NB4 (cell line): Measurements from ENCODE around the gene ZBTB22.

ENCODE experiments used
- DNase-seq: peaks from one replicate; pipeline ENCODE4 v3.0.0; 2010; ENCODE audit warnings: low read depth
- H3K4me3 ChIP-seq: one replicate; pipeline ENCODE4 v1.5.1; 2011; ENCODE audit warnings: mild to moderate bottlenecking, low read depth, low read length, moderate library complexity
- MYC ChIP-seq: IDR thresholded peaks from 2 replicates; pipeline ENCODE4 v1.6.1; 2011; ENCODE audit warnings: low read depth, low read length
- POLR2A ChIP-seq: IDR thresholded peaks from 2 replicates; pipeline ENCODE4 v1.6.1; 2011; ENCODE audit warnings: mild to moderate bottlenecking; ENCODE audit not compliant: insufficient read length; ENCODE audit errors: extremely low read depth
- TF ChIP-seq, protein P1 (sequence below): IDR thresholded peaks from one replicate; pipeline ENCODE4 v1.5.1; 2012; ENCODE audit warnings: low read depth, low read length
- TF ChIP-seq, protein P2 (sequence below): IDR thresholded peaks from 2 replicates; pipeline ENCODE4 v1.6.1; 2011; ENCODE audit warnings: low read depth, low read length

The ZBTB22 gene

DNA sequence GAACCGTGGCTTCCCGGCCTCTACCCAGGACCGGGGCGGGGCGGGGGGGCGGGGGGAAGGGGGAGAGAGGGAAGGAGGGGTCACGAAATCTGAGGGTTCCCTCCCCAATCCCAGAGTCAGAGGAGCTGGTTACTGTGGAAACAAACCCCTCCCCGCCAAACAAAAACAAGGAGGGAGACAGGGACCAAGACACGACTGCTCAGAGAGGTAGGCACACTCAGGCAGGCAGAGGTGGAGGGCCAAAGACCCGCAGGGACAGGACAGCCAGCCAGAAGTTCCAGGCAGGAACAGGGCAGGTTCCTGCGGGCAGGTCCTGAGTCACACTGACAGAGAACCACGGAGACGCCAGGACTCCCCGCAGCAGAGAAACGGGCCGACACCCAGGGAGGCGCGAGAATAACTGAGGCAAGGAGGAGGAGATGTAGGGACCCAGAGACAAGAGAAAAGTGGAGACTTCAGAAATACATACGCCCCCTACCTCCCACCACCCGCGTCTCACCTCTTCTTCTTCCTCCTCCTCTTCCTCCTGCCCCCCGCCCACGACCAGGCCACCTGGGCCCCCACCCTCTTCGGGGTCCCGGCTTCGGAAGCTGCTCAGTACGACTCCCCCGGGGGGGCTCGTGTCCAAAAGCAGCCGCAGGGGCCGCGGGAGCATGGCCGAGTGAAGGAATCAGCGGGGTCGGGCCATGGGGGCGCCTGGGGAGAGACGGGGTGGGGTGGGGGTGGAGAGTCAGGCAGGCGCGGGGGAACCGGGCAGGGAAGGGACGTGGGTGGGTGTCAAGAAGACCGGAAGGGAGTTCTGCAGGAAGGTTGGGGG lies 19.4 kb downstream of the ZBTB22 start:
- TF ChIP-seq POLR2A (peak; percentile 35), MYC (no peak)
- TF ChIP-seq, protein P1, sequence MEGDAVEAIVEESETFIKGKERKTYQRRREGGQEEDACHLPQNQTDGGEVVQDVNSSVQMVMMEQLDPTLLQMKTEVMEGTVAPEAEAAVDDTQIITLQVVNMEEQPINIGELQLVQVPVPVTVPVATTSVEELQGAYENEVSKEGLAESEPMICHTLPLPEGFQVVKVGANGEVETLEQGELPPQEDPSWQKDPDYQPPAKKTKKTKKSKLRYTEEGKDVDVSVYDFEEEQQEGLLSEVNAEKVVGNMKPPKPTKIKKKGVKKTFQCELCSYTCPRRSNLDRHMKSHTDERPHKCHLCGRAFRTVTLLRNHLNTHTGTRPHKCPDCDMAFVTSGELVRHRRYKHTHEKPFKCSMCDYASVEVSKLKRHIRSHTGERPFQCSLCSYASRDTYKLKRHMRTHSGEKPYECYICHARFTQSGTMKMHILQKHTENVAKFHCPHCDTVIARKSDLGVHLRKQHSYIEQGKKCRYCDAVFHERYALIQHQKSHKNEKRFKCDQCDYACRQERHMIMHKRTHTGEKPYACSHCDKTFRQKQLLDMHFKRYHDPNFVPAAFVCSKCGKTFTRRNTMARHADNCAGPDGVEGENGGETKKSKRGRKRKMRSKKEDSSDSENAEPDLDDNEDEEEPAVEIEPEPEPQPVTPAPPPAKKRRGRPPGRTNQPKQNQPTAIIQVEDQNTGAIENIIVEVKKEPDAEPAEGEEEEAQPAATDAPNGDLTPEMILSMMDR: no peak
- H3K4me3 ChIP-seq: peak overlapping the region; percentile 83
- peak; percentile 83 for DNase-seq

DNA sequence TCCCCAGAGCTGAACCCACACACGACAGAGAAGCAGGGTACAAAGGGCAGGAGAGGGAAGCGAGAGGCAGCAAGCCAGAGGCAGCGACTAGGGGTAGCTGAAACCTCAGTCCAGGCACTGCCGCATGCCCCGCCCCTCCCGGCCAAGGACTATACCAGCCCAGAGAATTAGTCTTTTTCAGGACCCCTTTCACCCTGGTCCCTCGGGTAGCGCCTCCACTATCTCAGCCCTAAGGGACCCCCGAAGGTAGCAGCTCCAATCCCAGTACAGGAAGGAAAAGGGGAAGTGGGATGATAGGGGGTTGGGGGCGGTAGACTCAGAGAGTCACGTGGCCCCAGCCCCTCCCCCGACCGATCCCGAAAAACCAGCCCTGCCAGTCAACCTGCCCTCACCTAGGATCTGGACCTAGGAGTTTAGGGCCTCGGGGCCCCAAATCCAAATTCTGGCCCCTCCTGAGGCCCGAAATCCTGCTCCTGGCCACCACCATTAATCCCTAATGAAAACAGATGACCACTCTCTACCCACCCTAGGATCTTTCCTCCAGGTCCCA lies 20.1 kb downstream of the ZBTB22 start:
- DNase-seq: peak; percentile 69
- no peak for TF ChIP-seq POLR2A
- TF ChIP-seq, protein P2, sequence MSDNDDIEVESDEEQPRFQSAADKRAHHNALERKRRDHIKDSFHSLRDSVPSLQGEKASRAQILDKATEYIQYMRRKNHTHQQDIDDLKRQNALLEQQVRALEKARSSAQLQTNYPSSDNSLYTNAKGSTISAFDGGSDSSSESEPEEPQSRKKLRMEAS: peak; percentile 87
- H3K4me3 ChIP-seq: peak overlapping the region; percentile 83

DNA sequence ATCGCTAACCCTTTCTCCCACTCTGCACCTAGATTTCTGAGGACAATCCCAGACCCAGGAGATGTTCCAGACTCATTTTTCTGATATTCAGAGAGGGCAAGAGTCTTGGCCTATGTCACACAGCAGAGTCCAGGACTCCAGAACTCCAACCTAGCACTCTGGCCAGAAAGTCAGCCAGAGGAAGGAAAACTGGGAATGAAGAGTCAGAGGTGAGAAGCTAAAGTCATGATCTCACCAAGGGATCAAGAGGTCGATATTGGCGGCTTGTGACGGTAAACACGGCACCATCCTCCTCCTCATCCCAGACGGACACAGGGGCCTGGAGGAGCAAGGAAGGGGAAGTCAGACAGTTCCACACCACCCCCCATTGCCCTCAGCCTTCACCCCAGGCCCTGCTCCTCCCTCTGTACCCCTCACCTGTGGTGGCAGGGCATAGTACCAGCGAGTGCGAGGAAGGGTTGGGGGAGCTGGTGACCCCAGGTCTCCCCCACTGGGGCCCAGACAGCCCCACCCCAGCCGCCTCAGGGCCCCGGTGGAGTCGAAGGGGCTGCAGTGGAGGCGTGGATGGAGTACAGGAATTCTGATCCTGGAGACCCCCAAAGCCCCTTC lies 20.6 kb downstream of the ZBTB22 start:
- H3K4me3 ChIP-seq: peak overlapping the region; percentile 83
- TF ChIP-seq POLR2A (no peak), MYC (no peak)
- TF ChIP-seq, protein P1: no peak
- TF ChIP-seq, protein P2: no peak

DNA sequence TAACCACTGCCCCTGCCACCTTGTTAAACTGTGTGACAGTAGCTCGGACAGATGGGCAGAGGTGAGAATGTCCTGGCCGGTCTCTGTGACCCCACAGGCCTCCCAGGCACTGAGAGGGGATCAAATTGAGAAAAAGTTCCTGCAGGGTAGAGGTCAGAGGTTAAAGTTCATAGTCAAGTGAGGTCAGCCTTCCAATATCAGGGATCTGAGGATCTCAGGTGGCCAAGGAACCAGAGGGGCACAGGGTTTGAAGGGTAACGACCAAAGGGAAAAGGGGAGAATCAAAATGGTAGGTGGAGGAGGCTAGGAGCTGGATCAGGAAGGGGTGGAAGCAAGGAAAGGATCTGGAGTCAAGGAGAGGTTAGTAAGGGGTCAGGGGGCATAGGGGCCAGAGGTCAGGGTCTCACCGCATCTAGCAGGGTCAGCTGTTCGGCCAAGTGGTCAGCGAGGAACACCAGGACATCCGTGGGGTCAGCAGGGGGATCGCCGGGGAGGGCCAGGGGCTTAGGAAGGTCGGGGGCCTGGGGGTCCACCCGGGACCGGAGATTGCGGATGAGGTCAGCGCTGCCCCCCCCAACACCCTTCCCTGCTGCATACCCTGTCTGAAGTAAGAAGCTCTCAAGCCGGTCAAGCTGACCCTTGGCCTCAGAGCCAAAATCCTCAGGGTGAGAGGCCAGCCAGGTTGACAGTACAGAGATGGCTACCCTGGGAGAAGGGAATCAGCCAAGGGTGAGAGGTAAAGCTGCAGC lies 21.7 kb downstream of the ZBTB22 start:
- DNase-seq: no peak
- no peak for TF ChIP-seq POLR2A
- no peak for TF ChIP-seq MYC
- TF ChIP-seq, protein P2: no peak
- TF ChIP-seq, protein P1: no peak
- H3K4me3 ChIP-seq: no peak overlapping the region

More for the DNA sequence above, 20.6 kb downstream of the ZBTB22 start:
- no peak for DNase-seq

DNA sequence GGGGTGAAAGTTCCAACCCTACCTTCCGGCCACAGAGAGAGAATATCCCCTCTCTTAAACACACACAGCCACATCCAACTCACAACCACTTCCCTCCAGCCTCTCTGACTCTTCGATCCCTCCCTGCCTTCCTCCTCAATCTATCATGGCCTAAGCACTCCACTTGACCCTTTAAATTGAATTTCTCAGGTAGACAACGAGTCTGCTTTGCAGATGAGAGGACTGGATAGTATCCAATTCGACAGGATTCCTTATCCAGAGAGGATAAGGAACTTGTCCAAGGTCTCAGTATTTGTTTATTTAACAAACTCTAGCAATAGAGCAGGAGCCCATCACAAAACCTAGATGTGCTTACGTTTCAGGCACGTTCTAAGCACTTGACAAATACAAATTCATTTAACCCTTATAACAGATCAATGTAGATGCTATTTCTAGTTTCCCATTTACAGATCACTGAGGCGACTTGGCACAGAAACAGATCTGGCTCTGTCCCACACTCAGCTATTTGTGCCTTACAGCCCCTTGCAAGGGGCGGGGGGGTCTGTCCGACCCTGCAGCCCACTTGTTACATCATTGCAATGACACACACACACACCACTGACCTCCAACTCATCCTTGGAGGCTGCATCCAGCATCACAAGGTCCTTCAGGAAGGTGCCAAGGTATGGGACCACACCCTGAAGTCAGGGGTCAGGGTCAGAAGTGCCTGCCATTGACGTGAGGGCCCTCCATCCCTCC lies 23.3 kb downstream of the ZBTB22 start:
- H3K4me3 ChIP-seq: no peak overlapping the region
- no peak for DNase-seq
- no peak for TF ChIP-seq MYC
- TF ChIP-seq POLR2A: no peak
- TF ChIP-seq, protein P2: no peak
- TF ChIP-seq, protein P1: no peak
